HCT116 (cell line): ENCODE data around the gene DHCR24. TPM values are rescaled to one million over a fixed set of nuclear protein-coding genes. Genes with fewer than 3 reads are reported as not detected.

Experiments used
- ATAC-seq: fragments of 200-7000 bp; cut with Tn5 transposase; 2 replicates; pipeline ENCODE4 v1.9.1; 2020; ENCODE audit warnings: mild to moderate bottlenecking, moderate library complexity
- BruUV-seq: library from RNA; stranded (reverse); fragments of 400-500 nt; replicated peaks from 2 replicates; lab custom pipeline; 2021; lab: Mats Ljungman, UMichigan
- CTCF ChIA-PET: fragments of 300-600 bp; sonication (Branson Sonifier 250); formaldehyde crosslinking; loops from one replicate; lab custom pipeline; 2021; ENCODE audit warnings: antibody characterized with exemption; lab: Charles Lee
- POLR2A ChIA-PET: fragments of 300-600, 350-600 bp; sonication (Branson Sonifier 250); formaldehyde crosslinking; loops from one replicate; lab custom pipeline; 2021; ENCODE audit warnings: antibody characterized with exemption; lab: Charles Lee
- RAD21 ChIA-PET, 2 experiments: fragments of 300-600 bp; sonication (Branson Sonifier 250); formaldehyde crosslinking; loops; one replicate each; lab custom pipeline; 2023; ENCODE audit warnings: low total read pairs in 2 of 2; ENCODE audit not compliant: uncharacterized antibody in 2 of 2, unreplicated experiment in 2 of 2, low non-redundant PET in 1 of 2; lab: Charles Lee
- DNase-seq: peaks from one replicate; pipeline ENCODE4 v3.0.0-alpha.2; 2010; ENCODE audit warnings: low read depth, low spot score
- H2AFZ ChIP-seq: fragments of 200-600 bp; shearing (Covaris generic), sonication (generic); 2 replicates; pipeline ENCODE4 v1.6.1; 2017; ENCODE audit warnings: low read depth, mixed run types, mixed read lengths, antibody characterized with exemption, low read length; ENCODE audit not compliant: poor library complexity, severe bottlenecking
- H3K27ac ChIP-seq: 2 replicates; pipeline ENCODE4 v1.5.1; 2012; ENCODE audit warnings: low read depth, low read length
- H3K27me3 ChIP-seq: fragments of 200-600 bp; sonication (generic); 2 replicates; pipeline ENCODE4 v1.6.1; 2016; ENCODE audit warnings: mixed run types, low read length, mixed read lengths; ENCODE audit not compliant: insufficient read depth
- H3K36me3 ChIP-seq, 2 experiments: fragments of 200-500 bp in 1 of 2; fragments of 200-600 bp in 1 of 2; sonication (Bioruptor generic) in 1 of 2; sonication (generic) in 1 of 2; 2 replicates each; pipeline versions ENCODE4 v1.5.1 to v1.6.1; 2014 to 2016; ENCODE audit warnings: low read length in 2 of 2, inconsistent platforms in 1 of 2, mixed read lengths in 1 of 2, mixed run types in 1 of 2; ENCODE audit not compliant: insufficient read depth in 2 of 2, control insufficient read depth in 1 of 2
- H3K4me1 ChIP-seq, 2 experiments: fragments of 200-600 bp in 1 of 2; sonication (generic) in 1 of 2; 2 replicates each; pipeline versions ENCODE4 v1.5.1 to v1.6.1; 2012 to 2017; ENCODE audit warnings: low read length in 2 of 2, inconsistent platforms in 1 of 2, mild to moderate bottlenecking in 1 of 2, mixed read lengths in 1 of 2, mixed run types in 1 of 2, moderate library complexity in 1 of 2; ENCODE audit not compliant: insufficient read depth in 2 of 2, control insufficient read depth in 1 of 2
- H3K4me2 ChIP-seq: fragments of 200-600 bp; sonication (generic); 2 replicates; pipeline ENCODE4 v1.6.1; 2017; ENCODE audit warnings: mixed run types, low read length, mixed read lengths
- H3K4me3 ChIP-seq, 2 experiments: fragments of 200-600 bp in 1 of 2; sonication (generic) in 1 of 2; replicated peaks in 1 of 2; 2 replicates each; pipeline ENCODE4 v1.5.1; 2011 to 2016; ENCODE audit warnings: low read length in 2 of 2, control low read depth in 1 of 2, low read depth in 1 of 2, mild to moderate bottlenecking in 1 of 2, mixed read lengths in 1 of 2, mixed run types in 1 of 2
- H3K79me2 ChIP-seq: fragments of 200-600 bp; sonication (generic); 2 replicates; pipeline ENCODE4 v1.6.1; 2017; ENCODE audit warnings: mild to moderate bottlenecking, mixed run types, low read length, moderate library complexity, mixed read lengths; ENCODE audit not compliant: insufficient read depth
- H3K9ac ChIP-seq: fragments of 200-600 bp; sonication (generic); 2 replicates; pipeline ENCODE4 v1.6.1; 2016; ENCODE audit warnings: low read length, mixed read lengths
- H3K9me2 ChIP-seq: fragments of 200-600 bp; sonication (generic), shearing (Covaris generic); 2 replicates; pipeline ENCODE4 v1.6.1; 2017; ENCODE audit warnings: mixed run types, mild to moderate bottlenecking, moderate library complexity; ENCODE audit not compliant: insufficient read depth
- H3K9me3 ChIP-seq, 2 experiments: fragments of 200-500 bp in 1 of 2; fragments of 200-600 bp in 1 of 2; sonication (Bioruptor generic) in 1 of 2; sonication (generic) in 1 of 2; 2 replicates each; pipeline ENCODE4 v1.6.1; 2014 to 2017; ENCODE audit warnings: low read length in 2 of 2, mixed read lengths in 2 of 2, inconsistent platforms in 1 of 2, low read depth in 1 of 2, mild to moderate bottlenecking in 1 of 2, mixed run types in 1 of 2, moderate library complexity in 1 of 2; ENCODE audit not compliant: control insufficient read depth in 1 of 2, insufficient read depth in 1 of 2
- H4K20me1 ChIP-seq: fragments of 200-600 bp; sonication (generic), shearing (Covaris generic); 2 replicates; pipeline ENCODE4 v1.6.1; 2017; ENCODE audit warnings: mixed run types, mild to moderate bottlenecking, moderate library complexity; ENCODE audit not compliant: insufficient read depth
- CBX3 ChIP-seq: IDR thresholded peaks from 2 replicates; pipeline ENCODE4 v1.6.1; 2012; ENCODE audit warnings: low read depth
- CEBPB ChIP-seq: IDR thresholded peaks from 2 replicates; pipeline ENCODE4 v1.6.1; 2012; ENCODE audit warnings: low read depth
- EZH2 ChIP-seq: fragments of 200-600 bp; sonication (generic); IDR thresholded peaks from 2 replicates; pipeline ENCODE4 v1.6.1; 2017; ENCODE audit warnings: antibody characterized with exemption, mixed run types
- JUND ChIP-seq: IDR thresholded peaks from 2 replicates; pipeline ENCODE4 v1.6.1; 2012
- POLR2A ChIP-seq: IDR thresholded peaks from 2 replicates; pipeline ENCODE4 v1.7.0; 2011; ENCODE audit warnings: borderline replicate concordance; ENCODE audit not compliant: insufficient read depth, insufficient read length; ENCODE audit errors: extremely low read depth
- POLR2AphosphoS5 ChIP-seq: IDR thresholded peaks from 2 replicates; pipeline ENCODE4 v1.6.1; 2011; ENCODE audit warnings: mild to moderate bottlenecking, low read depth, low read length, moderate library complexity
- RAD21 ChIP-seq: IDR thresholded peaks from 2 replicates; pipeline ENCODE4 v1.6.1; 2012; ENCODE audit warnings: low read depth, mild to moderate bottlenecking
- SIN3A ChIP-seq: IDR thresholded peaks from 2 replicates; pipeline ENCODE4 v1.6.1; 2012; ENCODE audit warnings: low read depth
- SRF ChIP-seq: IDR thresholded peaks from 2 replicates; pipeline ENCODE4 v1.6.1; 2012; ENCODE audit warnings: low read depth
- TCF7L2 ChIP-seq: IDR thresholded peaks from 2 replicates; pipeline ENCODE4 v1.7.0; 2011; ENCODE audit warnings: borderline replicate concordance, inconsistent platforms; ENCODE audit not compliant: insufficient read depth, insufficient read length; ENCODE audit errors: extremely low read depth
- YY1 ChIP-seq: IDR thresholded peaks from 2 replicates; pipeline ENCODE4 v1.6.1; 2011; ENCODE audit warnings: low read length, low read depth, moderate library complexity, mild to moderate bottlenecking; ENCODE audit not compliant: insufficient replicate concordance; ENCODE audit errors: extremely low read depth
- ZNF274 ChIP-seq: fragments of 200-500 bp; sonication (Bioruptor generic); IDR thresholded peaks from 2 replicates; pipeline ENCODE4 v1.6.1; 2014; ENCODE audit warnings: mild to moderate bottlenecking, low read depth, low read length, inconsistent platforms
- intact Hi-C: fragments of 100-400 bp; cut with micrococcal nuclease; formaldehyde crosslinking; loops from 2 replicates; pipeline ENCODE4 v1.10.0; 2022
- total RNA-seq: library from RNA; stranded (reverse); gene quantifications from one replicate; pipeline ENCODE4 v1.2.1, GENCODE V29; 2021; ENCODE audit not compliant: unreplicated experiment
- TF ChIP-seq, protein P1 (sequence below), 3 experiments: fragments of 200-600 bp in 1 of 3; sonication (generic) in 1 of 3; IDR thresholded peaks in 2 of 3; conservative IDR thresholded peaks in 1 of 3; 2 replicates each; pipeline ENCODE4 v1.5.1; 2012 to 2017; ENCODE audit warnings: low read depth in 2 of 3, low read length in 2 of 3, antibody characterized with exemption in 1 of 3, borderline replicate concordance in 1 of 3, control low read depth in 1 of 3, mild to moderate bottlenecking in 1 of 3, mixed read lengths in 1 of 3, mixed run types in 1 of 3, moderate library complexity in 1 of 3; ENCODE audit not compliant: insufficient read depth in 1 of 3
- TF ChIP-seq, protein P2 (sequence below): IDR thresholded peaks from 2 replicates; pipeline ENCODE4 v1.6.1; 2012
- TF ChIP-seq, protein P3 (sequence below): IDR thresholded peaks from 2 replicates; pipeline ENCODE4 v1.6.1; 2012

The DHCR24 gene
- total RNA-seq, 1 experiment from 2014 or later, result 132 TPM

DNA sequence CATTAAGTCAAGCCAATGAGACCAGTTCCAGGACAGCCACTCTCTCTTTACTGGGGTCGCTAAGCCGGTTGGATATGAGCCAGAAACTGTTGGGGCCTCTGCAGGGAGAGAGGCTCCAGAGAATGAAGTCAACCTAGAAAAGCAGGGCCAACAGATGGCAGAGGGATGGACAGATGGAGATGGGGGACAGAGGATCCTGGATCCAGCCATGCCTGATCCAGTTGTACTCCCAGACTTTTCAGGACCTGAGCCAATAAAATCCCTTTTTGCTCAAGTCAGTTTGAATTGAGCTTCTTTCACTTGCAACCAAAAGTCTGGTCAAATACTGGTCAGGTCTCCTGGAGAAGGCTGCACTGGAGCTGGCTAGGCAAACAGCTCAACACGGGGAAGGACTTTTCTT, 2.2 kb downstream of the DHCR24 start:
- Histone ChIP-seq H3K9ac (no peak overlapping the region), H3K4me1 (peaks cover 10 to 50% of the 10 kb centered on the region in 2 experiments; a peak in 3 of 4 replicates), H3K9me3 (no peaks in the 10 kb centered on the region), H3K27ac (no peak overlapping the region), H4K20me1 (no peaks in the 10 kb centered on the region), H3K36me3 (peaks cover 9 to 24% of the 10 kb centered on the region in 2 experiments; a peak in 2 of 4 replicates), H3K9me2 (no peaks in the 10 kb centered on the region), H3K4me2 (no peak overlapping the region), H3K27me3 (no peaks in the 10 kb centered on the region), H3K79me2 (peaks cover 59% of the 10 kb centered on the region), H3K4me3 (no peak overlapping the region), H2AFZ (no peak overlapping the region)
- DNase-seq (no peak), ATAC-seq (no peak)
- ChIA-PET CTCF (interaction anchor here (1.4 kb wide), 1 partner anchor 60 kb away, joined by 3 read pairs; no protein-coding TSS in a partner anchor), POLR2A (no interaction called here), RAD21 (no interaction called here)
- no peak for TF ChIP-seq JUND
- TF ChIP-seq, protein P1, sequence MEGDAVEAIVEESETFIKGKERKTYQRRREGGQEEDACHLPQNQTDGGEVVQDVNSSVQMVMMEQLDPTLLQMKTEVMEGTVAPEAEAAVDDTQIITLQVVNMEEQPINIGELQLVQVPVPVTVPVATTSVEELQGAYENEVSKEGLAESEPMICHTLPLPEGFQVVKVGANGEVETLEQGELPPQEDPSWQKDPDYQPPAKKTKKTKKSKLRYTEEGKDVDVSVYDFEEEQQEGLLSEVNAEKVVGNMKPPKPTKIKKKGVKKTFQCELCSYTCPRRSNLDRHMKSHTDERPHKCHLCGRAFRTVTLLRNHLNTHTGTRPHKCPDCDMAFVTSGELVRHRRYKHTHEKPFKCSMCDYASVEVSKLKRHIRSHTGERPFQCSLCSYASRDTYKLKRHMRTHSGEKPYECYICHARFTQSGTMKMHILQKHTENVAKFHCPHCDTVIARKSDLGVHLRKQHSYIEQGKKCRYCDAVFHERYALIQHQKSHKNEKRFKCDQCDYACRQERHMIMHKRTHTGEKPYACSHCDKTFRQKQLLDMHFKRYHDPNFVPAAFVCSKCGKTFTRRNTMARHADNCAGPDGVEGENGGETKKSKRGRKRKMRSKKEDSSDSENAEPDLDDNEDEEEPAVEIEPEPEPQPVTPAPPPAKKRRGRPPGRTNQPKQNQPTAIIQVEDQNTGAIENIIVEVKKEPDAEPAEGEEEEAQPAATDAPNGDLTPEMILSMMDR (IDR thresholded peaks at IDR 0.05 in 2 of 3, conservative IDR thresholded peaks at IDR 0.05 in 1 of 3; ENCODE audit: borderline replicate concordance in 1 of 3, insufficient read depth in 1 of 3, low read depth in 2 of 3, low read length in 2 of 3), result no peak
- TF ChIP-seq RAD21, result no peak
- no peak for TF ChIP-seq ZNF274
- TF ChIP-seq, protein P2, sequence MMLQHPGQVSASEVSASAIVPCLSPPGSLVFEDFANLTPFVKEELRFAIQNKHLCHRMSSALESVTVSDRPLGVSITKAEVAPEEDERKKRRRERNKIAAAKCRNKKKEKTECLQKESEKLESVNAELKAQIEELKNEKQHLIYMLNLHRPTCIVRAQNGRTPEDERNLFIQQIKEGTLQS, result no peak
- no peak for TF ChIP-seq CEBPB
- no peak for TF ChIP-seq SRF
- TF ChIP-seq, protein P3, sequence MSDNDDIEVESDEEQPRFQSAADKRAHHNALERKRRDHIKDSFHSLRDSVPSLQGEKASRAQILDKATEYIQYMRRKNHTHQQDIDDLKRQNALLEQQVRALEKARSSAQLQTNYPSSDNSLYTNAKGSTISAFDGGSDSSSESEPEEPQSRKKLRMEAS, result no peak
- TF ChIP-seq TCF7L2, result no peak
- TF ChIP-seq POLR2A, result no peak
- TF ChIP-seq EZH2, result no peak
- TF ChIP-seq POLR2AphosphoS5, result no peak
- no peak for TF ChIP-seq SIN3A
- no peak for TF ChIP-seq CBX3
- TF ChIP-seq YY1, result no peak
- intact Hi-C loops, result no loop called here
- no TSS peak for BruUV-seq
